Right cardiac atrium (tissue), 5 donors: ENCODE results near the gene LRRC56. TPM values are rescaled to one million over a fixed set of nuclear protein-coding genes. Genes with fewer than 3 reads are reported as not detected.

Experiments
- ATAC-seq, 2 donors: fragments of 200-7000 bp; cut with Tn5 transposase; one replicate each; pipeline versions ENCODE4 v1.8.0 to v1.9.1; 2020; ENCODE audit warnings: moderate library complexity in 2 of 2, mild to moderate bottlenecking in 1 of 2
- DNase-seq, 3 donors: peaks; one replicate each; pipeline ENCODE4 v3.0.0-alpha.2; 2020
- H3K27ac ChIP-seq: one replicate; pipeline ENCODE4 v1.5.1; 2013; ENCODE audit warnings: mild to moderate bottlenecking, low read length, control low read depth, moderate library complexity
- H3K27me3 ChIP-seq: one replicate; pipeline ENCODE4 v1.6.1; 2013; ENCODE audit not compliant: control insufficient read depth, insufficient read depth
- H3K4me1 ChIP-seq: one replicate; pipeline ENCODE4 v1.6.1; 2013; ENCODE audit warnings: low read length; ENCODE audit not compliant: control insufficient read depth, insufficient read depth
- H3K4me3 ChIP-seq: one replicate; pipeline ENCODE4 v1.5.1; 2013; ENCODE audit warnings: low read length, control low read depth
- H3K9me3 ChIP-seq: one replicate; pipeline ENCODE4 v1.6.1; 2013; ENCODE audit warnings: low read length; ENCODE audit not compliant: control insufficient read depth
- WGBS: extraction: QIAGEN DNeasy Blood & Tissue Kit; methylation state at CpG from one replicate; pipeline ENCODE4 v1.1.7; 2013; 5-methylcytosine and 5-hydroxymethylcytosine counted together
- intact Hi-C, 4 donors: fragments of 100-400 bp; cut with DNase I; formaldehyde crosslinking; loops; one replicate each; pipeline versions ENCODE4 v1.11.0 to v1.14.0; 2022 to 2023
- long read RNA-seq, 4 donors: library from polyadenylated mRNA; unstranded; transcript quantifications; one replicate each; pipeline ENCODE4 v2.0.0, GENCODE V29; 2020 to 2021
- polyA plus RNA-seq: library from polyadenylated mRNA; stranded (reverse); fragments of 200-250 nt; gene quantifications from one replicate; pipeline ENCODE4 v1.2.3, GENCODE V29; 2013
- total RNA-seq, 4 donors: library from RNA; stranded (reverse); fragmentation: NEBNext Ultra II Directional; extraction: Animal tissue kit (Norgen Biotek cat#: 25700); gene quantifications; one replicate each; pipeline ENCODE4 v1.2.1, GENCODE V29; 2021
- donor health status: healthy with polysubstance abuse.
- donor health status: DM: no; HTN: yes; CAD: no.
- donor health status: DM: no; HTN: no; CAD: no.
- donor health status: DM: no; HTN: yes; CAD: no; lungs with severe emphysema.
- donor health status: DM: yes; HTN: yes; CAD: no.

The LRRC56 gene
- total RNA-seq = under 1 TPM; 0.36 to 0.59 (median 0.43) TPM
- polyA plus RNA-seq = 0.48 TPM
- long read RNA-seq, donor 1, partial matches to known transcripts = 0 of 2 reads
- long read RNA-seq, donor 1, other reads (novel, unspliced or antisense) = 2 of 2 reads
- long read RNA-seq, donor 2, partial matches to known transcripts = 2 of 2 reads
- long read RNA-seq, donor 2, other reads (novel, unspliced or antisense) = 0 of 2 reads
- long read RNA-seq, donor 3 = 0 reads
- long read RNA-seq, donor 4 = 0 reads

DNA sequence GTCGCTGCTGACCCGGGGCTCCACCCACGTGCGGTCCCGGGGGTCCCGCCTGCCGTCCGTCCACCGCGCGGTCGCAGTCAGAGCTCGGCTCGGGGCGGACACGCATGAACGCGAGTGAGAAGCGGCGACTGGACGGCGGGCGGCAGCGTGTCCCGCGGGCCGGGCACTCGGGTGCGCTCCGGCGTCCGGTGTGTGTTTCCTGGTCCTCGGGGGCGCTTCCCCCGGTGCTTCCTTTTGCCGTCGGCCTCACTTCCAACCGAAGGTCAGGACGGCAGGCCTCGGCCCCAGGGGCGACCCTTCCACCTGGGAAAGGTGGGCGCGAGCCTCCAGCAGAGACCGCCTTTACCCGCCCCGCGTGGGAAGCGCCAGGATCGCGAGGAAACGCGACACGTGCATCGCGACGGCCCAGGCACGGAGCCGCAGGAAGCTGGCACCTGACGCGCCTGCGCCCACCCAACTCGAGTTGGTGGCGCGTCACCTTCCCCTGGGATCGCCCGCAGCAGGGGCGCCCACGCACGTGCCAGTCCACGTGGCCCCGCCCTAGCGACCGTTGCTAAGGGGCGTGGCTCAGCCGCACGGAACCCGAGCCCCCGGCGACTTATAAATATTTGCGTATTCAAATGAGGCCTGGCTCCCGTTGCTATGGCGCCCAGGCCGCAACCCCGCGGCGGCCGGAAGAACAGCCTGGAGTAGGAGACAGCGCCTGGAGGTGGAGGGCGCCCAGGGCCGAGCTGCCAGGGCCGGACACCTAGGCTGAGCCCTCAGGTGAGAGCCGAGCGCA, at the start of gene LRRC56:
Gene LRRC56, plus strand, starts transcription at position 687 of the 781 bp plus-strand sequence. CDS start 3,158 bp downstream, outside the sequence.
- Histone ChIP-seq H3K4me3 (peak within 1 kb of the TSS; percentile 4), H3K27me3 (no peaks in the 10 kb centered on the region), H3K9me3 (no peaks in the 10 kb centered on the region), H3K27ac (no peak within 1 kb of the TSS), H3K4me1 (no peaks in the 10 kb centered on the region)
- WGBS = 3% methylated on average over 93 of the region's 93 CpGs
- ATAC-seq (peak; percentile 17 to 43), DNase-seq (peak; percentile 82 to 93 (median 92))
- intact Hi-C loops = no loop called here

- DNase-seq = no peak
- H3K4me1 ChIP-seq = no peaks in the 10 kb centered on the region
- WGBS = 90% methylated on average over 22 of the region's 22 CpGs
- intact Hi-C loops = no loop called here
- ATAC-seq = peak in 1 of 2 donors; percentile 3
- H3K27ac ChIP-seq = no peak overlapping the region
- H3K9me3 ChIP-seq = no peaks in the 10 kb centered on the region
- H3K27me3 ChIP-seq = no peaks in the 10 kb centered on the region
- no peak overlapping the region for H3K4me3 ChIP-seq
These were observed 49.7 kb upstream of the LRRC56 start for GRCh38 chr11:487571-488021.

DNA sequence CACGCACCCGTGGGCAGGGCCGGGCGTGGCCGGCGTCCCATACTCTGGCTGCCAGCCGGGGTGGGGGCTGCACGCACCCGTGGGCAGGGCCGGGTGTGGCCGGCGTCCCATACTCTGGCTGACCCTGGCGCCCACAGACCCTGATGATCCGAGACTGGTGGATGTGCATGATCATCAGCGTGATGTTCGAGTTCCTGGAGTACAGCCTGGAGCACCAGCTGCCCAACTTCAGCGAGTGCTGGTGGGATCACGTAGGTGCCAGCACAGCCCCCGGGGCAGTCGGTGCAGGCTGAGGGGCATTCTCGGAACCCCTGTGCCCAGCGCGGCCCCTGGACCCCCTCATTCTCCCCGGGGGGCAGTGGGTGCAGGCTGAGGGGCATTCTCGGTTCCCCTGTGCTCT, 49.3 kb upstream of the LRRC56 start:
- intact Hi-C loops = no loop called here

DNA sequence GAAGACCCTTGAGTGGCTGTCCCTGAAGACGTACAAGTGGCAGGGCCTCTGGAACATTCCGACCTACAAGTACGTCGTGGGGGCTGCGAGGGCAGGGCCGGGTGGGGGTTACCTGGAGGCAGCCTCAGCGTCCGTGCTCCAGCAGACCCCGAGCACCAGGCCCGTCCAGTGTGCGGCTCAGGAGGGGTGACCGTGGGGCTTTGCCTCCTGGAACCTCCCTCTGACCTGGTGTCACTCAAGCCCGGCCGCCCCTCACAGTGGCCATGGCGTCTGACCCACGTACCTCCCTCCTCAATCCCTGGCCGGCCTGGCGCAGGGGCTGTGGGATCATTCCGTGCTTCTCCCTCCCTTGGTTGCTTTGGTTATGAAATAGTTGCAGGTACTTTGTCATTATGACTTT, 48.7 kb upstream of the LRRC56 start:
- Histone ChIP-seq H3K27me3 (no peaks in the 10 kb centered on the region), H3K27ac (no peak overlapping the region), H3K4me3 (no peak overlapping the region), H3K9me3 (no peaks in the 10 kb centered on the region), H3K4me1 (no peaks in the 10 kb centered on the region)
- DNase-seq (peak in 2 of 3 donors; percentile 37 to 57), ATAC-seq (no peak)
- intact Hi-C loops = no loop called here
- WGBS = 93% methylated on average over 19 of the region's 19 CpGs

More for the DNA sequence above, 49.3 kb upstream of the LRRC56 start:
- Histone ChIP-seq H3K9me3 (no peaks in the 10 kb centered on the region), H3K27ac (no peak overlapping the region), H3K4me3 (no peak overlapping the region), H3K27me3 (no peaks in the 10 kb centered on the region), H3K4me1 (no peaks in the 10 kb centered on the region)
- WGBS = 95% methylated on average over 25 of the region's 25 CpGs
- ATAC-seq (peak in 1 of 2 donors; percentile 11), DNase-seq (peak in 2 of 3 donors; percentile 42 to 53)

GRCh38 chr11:488992-489391, 48.3 kb upstream of the LRRC56 start:
- WGBS = 91% methylated on average over 19 of the region's 19 CpGs
- H3K27me3 ChIP-seq = no peaks in the 10 kb centered on the region
- DNase-seq (peak in 2 of 3 donors; percentile 47 to 49), ATAC-seq (no peak)
- no peaks in the 10 kb centered on the region for H3K4me1 ChIP-seq
- no peak overlapping the region for H3K27ac ChIP-seq
- intact Hi-C loops = no loop called here
- H3K4me3 ChIP-seq = no peak overlapping the region
- no peaks in the 10 kb centered on the region for H3K9me3 ChIP-seq

DNA sequence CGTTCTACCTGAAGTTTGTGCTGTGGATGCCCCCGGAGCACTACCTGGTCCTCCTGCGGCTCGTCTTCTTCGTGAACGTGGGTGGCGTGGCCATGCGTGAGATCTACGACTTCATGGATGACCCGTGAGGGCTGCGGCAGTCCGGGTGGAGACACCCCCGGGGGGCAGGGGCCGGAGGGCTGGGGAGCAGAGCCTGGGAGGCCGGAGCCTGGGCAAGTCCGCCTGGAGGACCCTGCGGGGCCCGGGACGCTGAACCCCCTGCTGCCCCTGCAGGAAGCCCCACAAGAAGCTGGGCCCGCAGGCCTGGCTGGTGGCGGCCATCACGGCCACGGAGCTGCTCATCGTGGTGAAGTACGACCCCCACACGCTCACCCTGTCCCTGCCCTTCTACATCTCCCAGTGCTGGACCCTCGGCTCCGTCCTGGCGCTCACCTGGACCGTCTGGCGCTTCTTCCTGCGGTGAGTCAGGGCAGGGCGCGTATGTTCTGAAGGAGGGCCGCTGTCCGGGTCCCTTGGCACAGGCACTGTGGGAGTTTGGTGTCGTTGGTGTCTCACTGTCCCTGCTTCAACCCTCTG, 47.6 kb upstream of the LRRC56 start:
- ATAC-seq (no peak), DNase-seq (peak in 2 of 3 donors; percentile 51 to 68)
- Histone ChIP-seq H3K9me3 (no peaks in the 10 kb centered on the region), H3K27ac (no peak overlapping the region), H3K4me1 (no peaks in the 10 kb centered on the region), H3K27me3 (no peaks in the 10 kb centered on the region), H3K4me3 (no peak overlapping the region)
- intact Hi-C loops = no loop called here
- WGBS = 94% methylated on average over 37 of the region's 37 CpGs

DNA sequence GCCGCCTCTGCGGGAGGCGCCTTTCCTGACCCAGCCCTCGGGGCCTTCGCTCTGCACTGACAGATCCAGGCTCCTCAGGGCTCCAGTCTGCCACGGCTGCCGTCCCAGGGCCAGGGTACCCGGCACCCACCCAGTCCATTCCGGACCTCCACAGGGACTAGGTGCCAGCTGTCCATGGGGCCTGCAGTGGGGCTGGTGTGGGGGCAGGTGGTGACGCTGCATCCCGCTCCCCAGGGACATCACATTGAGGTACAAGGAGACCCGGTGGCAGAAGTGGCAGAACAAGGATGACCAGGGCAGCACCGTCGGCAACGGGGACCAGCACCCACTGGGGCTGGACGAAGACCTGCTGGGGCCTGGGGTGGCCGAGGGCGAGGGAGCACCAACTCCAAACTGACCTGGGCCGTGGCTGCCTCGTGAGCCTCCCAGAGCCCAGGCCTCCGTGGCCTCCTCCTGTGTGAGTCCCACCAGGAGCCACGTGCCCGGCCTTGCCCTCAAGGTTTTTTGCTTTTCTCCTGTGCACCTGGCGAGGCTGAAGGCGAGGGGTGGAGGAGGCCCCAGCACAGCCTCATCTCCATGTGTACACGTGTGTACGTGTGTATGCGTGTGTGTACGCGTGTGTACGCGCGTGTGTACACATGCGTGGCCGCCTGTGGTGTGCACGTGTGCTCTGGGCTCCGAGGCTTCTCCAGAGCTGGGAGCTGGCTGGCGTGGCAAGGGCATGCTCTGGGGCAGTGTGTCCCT, 47.0 kb upstream of the LRRC56 start:
- H3K27ac ChIP-seq = no peak overlapping the region
- ATAC-seq = no peak
- H3K4me1 ChIP-seq = no peaks in the 10 kb centered on the region
- WGBS = 95% methylated on average over 38 of the region's 38 CpGs
- no peak overlapping the region for H3K4me3 ChIP-seq
- no peaks in the 10 kb centered on the region for H3K27me3 ChIP-seq
- peak in 2 of 3 donors; percentile 58 to 59 for DNase-seq
- no peaks in the 10 kb centered on the region for H3K9me3 ChIP-seq
- intact Hi-C loops = no loop called here

GRCh38 chr11:490930-491260, 46.4 kb upstream of the LRRC56 start:
- DNase-seq (peak in 1 of 3 donors; percentile 52), ATAC-seq (no peak)
- 88% methylated on average over 15 of the region's 15 CpGs for WGBS

GRCh38 chr11:491358-491757, 46.0 kb upstream of the LRRC56 start:
- DNase-seq = peak in 2 of 3 donors; percentile 28 to 50
- no peak for ATAC-seq
- WGBS = 89% methylated on average over 7 of the region's 7 CpGs
- Histone ChIP-seq H3K4me1 (no peaks in the 10 kb centered on the region), H3K9me3 (no peaks in the 10 kb centered on the region), H3K27me3 (no peaks in the 10 kb centered on the region), H3K27ac (no peak overlapping the region), H3K4me3 (no peak overlapping the region)
- intact Hi-C loops = no loop called here

More at GRCh38 chr11:490930-491260, 46.4 kb upstream of the LRRC56 start:
- Histone ChIP-seq H3K27me3 (no peaks in the 10 kb centered on the region), H3K27ac (no peak overlapping the region), H3K9me3 (no peaks in the 10 kb centered on the region), H3K4me1 (no peaks in the 10 kb centered on the region), H3K4me3 (no peak overlapping the region)
- intact Hi-C loops = no loop called here

GRCh38 chr11:492427-493226, 44.7 kb upstream of the LRRC56 start:
- WGBS = 84% methylated on average over 32 of the region's 32 CpGs
- Histone ChIP-seq H3K27me3 (no peaks in the 10 kb centered on the region), H3K4me3 (no peak overlapping the region), H3K9me3 (no peaks in the 10 kb centered on the region), H3K4me1 (no peaks in the 10 kb centered on the region), H3K27ac (no peak overlapping the region)
- intact Hi-C loops = no loop called here
- peak in 2 of 3 donors; percentile 53 to 60 for DNase-seq
- peak in 1 of 2 donors; percentile 2 for ATAC-seq
